HG03354 (cell line): ENCODE results near the gene SLC25A21.
"Not testable (repeated sequence)": the region's sequence is repeated elsewhere in the genome, so short reads cannot be mapped to it uniquely, and the experiment has no call there.

Experiments
- ATAC-seq: cut with Tn5 transposase; IDR thresholded peaks from one replicate; pipeline ENCODE4 v1.9.1; 2021; ENCODE audit warnings: mild to moderate bottlenecking; ENCODE audit not compliant: unreplicated experiment, poor library complexity, severe bottlenecking

Gene SLC25A21

GRCh38 chr14:37187840-37188577, 15.6 kb upstream of the SLC25A21 start:
- not testable (repeated sequence) for ATAC-seq

GRCh38 chr14:37187294-37187693, 14.9 kb upstream of the SLC25A21 start:
- ATAC-seq: no peak

- no peak for ATAC-seq
These were observed 14.5 kb upstream of the SLC25A21 start for GRCh38 chr14:37186865-37187264.

GRCh38 chr14:37185670-37186069, 13.3 kb upstream of the SLC25A21 start:
- ATAC-seq: no peak

- ATAC-seq: not testable (repeated sequence)
These were observed 12.1 kb upstream of the SLC25A21 start for GRCh38 chr14:37184520-37184919.

GRCh38 chr14:37181441-37181840, 9.0 kb upstream of the SLC25A21 start:
- ATAC-seq: no peak

GRCh38 chr14:37180886-37181285, 8.5 kb upstream of the SLC25A21 start:
- not testable (repeated sequence) for ATAC-seq

- ATAC-seq: no peak
These were observed 7.6 kb upstream of the SLC25A21 start for GRCh38 chr14:37179896-37180502.

- no peak for ATAC-seq
These were observed 669 bp upstream of the SLC25A21 start for GRCh38 chr14:37172936-37173614.

GRCh38 chr14:37171678-37172023, 755 bp downstream of the SLC25A21 start:
- no peak for ATAC-seq

GRCh38 chr14:37170993-37171392, 1.4 kb downstream of the SLC25A21 start:
- no peak for ATAC-seq

- no peak for ATAC-seq
These were observed 2.2 kb downstream of the SLC25A21 start for GRCh38 chr14:37170237-37170636.

GRCh38 chr14:37168721-37169120, 3.7 kb downstream of the SLC25A21 start:
- no peak for ATAC-seq

GRCh38 chr14:37167151-37168047, 5.0 kb downstream of the SLC25A21 start:
- ATAC-seq: no peak

- no peak for ATAC-seq
These were observed 6.6 kb downstream of the SLC25A21 start for GRCh38 chr14:37165794-37166193.

GRCh38 chr14:37162307-37162706, 10.1 kb downstream of the SLC25A21 start:
- ATAC-seq: not testable (repeated sequence)

- ATAC-seq: no peak
These were observed 14.4 kb downstream of the SLC25A21 start for GRCh38 chr14:37157987-37158386.

- ATAC-seq: no peak
These were observed 18.9 kb downstream of the SLC25A21 start for GRCh38 chr14:37153483-37153882.

GRCh38 chr14:37153005-37153404, 19.4 kb downstream of the SLC25A21 start:
- no peak for ATAC-seq

- peak; percentile 71 for ATAC-seq
These were observed 22.0 kb downstream of the SLC25A21 start for GRCh38 chr14:37150414-37150813.
